HL-60/S4 (cell line): Measurements from ENCODE around the gene TGFBR2.

Experiments used
- in situ Hi-C: fragments of 300-500 bp; cut with MboI; formaldehyde crosslinking; loops from 2 replicates; pipeline ENCODE4 v1.14.3; 2022; ENCODE audit warnings: low sequenced_read_pairs

TGFBR2 gene

DNA sequence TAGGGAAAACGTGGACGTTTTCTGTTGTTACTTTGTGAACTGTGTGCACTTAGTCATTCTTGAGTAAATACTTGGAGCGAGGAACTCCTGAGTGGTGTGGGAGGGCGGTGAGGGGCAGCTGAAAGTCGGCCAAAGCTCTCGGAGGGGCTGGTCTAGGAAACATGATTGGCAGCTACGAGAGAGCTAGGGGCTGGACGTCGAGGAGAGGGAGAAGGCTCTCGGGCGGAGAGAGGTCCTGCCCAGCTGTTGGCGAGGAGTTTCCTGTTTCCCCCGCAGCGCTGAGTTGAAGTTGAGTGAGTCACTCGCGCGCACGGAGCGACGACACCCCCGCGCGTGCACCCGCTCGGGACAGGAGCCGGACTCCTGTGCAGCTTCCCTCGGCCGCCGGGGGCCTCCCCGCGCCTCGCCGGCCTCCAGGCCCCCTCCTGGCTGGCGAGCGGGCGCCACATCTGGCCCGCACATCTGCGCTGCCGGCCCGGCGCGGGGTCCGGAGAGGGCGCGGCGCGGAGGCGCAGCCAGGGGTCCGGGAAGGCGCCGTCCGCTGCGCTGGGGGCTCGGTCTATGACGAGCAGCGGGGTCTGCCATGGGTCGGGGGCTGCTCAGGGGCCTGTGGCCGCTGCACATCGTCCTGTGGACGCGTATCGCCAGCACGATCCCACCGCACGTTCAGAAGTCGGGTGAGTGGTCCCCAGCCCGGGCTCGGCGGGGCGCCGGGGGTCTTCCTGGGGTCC, at the start of gene TGFBR2:
TGFBR2 (plus strand) TSS at position 301 of the 731 bp plus-strand sequence; CDS start at position 584, 283 bp downstream.
- in situ Hi-C loops: no loop called here

DNA sequence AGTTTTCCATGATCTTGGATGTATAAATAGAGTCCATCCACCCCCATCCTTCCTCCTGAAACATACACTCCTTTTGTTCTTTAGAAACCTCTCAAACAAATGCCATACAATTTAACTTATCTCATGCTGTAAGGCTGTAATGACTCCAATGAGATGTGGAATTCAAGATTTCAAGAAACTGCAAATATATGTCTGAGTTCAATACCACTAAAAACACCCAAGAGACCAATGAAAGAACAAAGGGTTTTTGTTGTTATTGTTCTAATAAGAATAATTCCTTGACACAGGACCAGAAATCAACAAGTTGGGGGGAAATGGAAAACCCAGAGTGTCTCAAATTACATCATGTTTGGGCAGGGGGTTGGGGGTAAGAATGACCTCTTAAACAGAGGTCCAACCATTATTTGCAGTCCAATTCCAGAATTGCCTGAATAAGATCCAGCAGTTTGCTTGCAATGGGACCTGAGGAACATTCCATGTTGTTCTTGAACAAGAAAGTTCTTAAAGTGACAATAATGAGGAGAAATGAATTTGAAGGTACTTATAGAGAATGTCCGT, 48.6 kb upstream of the TGFBR2 start:
- in situ Hi-C loops: no loop called here

DNA sequence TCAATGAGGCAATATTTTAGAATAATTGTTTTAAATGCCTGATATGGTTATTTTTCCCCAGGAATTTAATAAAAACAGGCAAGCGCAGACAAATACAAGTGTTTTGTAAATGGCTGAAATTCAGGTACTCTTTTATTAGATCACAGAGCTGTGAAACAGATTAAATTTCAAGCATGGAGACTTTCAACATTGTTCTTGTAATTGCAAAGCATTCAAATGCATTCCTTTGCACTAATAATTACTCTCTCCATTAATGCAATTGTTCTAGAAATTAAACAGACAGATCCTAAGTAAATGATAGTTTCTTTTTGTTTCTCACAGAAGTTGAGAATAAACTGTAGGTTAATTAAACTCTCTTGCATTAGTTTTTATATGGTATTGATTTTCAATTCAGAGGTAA, 42.4 kb upstream of the TGFBR2 start:
- in situ Hi-C loops: no loop called here

DNA sequence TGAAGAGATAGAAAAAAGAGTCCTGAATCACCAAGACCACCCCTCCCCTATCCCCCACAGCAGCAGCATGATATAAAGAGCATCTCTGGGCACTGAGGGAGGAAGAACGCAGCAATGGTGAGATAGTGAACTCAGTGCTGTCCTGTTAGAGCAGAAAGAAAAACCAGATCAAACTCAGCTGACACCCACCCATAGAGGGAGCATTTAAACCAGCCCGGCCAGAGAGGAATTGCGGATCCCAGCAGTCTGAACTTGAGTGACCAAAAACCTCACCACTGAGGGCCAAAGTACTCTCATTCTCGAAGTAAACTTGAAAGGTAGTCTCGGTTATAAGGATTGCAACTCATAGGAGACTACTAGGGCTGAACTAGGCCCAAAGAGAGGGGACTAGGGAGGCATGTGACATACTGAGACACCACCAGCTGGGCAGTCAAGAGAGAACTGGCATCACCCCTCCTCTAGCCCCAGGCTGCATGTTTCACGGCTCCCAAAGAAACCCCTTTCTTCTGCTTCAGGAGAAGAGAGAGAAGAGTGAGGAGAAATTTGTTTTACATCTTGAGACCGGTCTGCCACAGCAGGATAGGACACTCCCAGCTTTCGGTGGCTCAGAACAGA, 39.2 kb upstream of the TGFBR2 start:
- in situ Hi-C loops: no loop called here

DNA sequence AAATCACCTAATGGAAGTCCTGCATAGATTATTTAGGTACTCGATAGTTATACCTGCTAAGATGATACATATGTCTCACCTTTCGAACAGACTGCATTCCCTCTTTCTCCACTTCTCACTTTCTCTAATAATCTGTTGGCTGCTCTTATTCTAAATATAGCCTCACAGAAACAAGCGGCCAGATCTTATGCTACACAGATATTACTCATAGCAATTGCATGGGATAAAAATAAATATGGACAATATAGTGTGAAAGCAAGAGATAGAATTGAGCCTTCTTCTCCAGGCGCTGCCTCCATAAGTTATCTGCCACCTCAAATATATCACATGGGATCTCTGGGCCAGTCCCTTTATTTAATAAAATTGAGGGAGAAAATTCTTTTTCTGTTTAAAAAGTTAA, 29.5 kb upstream of the TGFBR2 start:
- in situ Hi-C loops: no loop called here

DNA sequence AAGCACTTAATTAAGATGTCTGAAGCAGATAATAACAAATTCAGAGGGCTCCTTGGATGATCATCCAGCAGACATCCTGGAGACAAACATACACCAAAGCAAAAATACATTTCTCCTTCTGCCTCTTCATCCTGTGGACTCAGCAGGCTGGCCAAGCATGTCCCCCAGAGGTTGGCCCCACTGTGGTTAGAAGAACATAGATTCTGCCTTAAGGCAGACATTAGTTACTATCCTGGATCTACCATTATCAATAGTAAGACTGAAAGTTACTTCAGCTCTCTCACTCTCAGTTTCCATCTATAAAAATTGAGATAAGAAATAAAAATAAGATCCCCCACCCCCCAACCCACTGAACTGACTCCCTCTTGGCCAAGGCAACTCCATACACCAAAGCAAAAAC, 28.6 kb upstream of the TGFBR2 start:
- in situ Hi-C loops: no loop called here

DNA sequence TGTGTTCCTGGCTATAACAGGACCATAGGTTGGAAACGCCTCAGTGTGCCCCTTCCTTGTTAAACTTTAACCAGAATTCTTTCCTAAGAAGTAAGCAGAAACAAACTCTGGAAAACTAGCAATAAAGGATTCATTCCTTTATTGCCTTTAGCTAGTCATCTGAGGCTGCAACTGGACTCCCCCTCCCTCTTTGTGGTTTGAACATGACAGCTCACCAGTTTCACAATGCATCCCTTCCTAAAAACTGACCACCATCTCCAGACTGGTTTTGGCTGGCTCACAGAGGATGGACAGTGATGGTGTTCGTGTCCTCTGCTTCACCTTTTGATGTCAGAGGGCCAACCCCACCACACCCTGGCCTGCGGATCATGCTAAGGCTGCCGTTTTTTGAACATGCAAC, 27.9 kb upstream of the TGFBR2 start:
- in situ Hi-C loops: no loop called here

DNA sequence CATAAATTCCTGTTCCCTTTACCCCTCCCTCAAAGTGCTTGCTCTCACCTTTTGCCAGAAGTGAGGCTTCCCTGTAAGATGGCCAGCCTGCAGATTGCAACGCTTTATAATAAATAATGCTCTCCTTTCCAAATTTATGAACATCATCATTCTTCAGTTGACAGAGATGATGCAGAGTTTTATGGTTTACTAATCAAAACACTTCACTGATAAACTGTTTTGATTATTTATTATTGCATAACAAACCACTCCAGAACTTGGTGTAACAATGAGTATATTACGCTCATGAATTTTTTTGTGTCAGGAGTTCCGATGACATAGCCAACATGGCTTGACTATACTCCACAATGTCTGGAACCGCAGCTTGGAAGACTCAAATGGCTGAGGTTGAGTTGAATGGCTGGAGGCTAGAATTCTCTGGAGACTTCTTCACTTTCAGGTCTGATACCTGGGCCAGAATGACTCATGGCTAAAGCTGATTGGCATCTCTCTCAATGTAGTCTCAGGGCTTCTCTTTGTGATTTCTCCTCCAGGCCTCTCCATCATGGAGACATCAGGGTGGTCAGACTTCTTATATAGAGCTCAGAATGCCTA, 27.3 kb upstream of the TGFBR2 start:
- in situ Hi-C loops: no loop called here

DNA sequence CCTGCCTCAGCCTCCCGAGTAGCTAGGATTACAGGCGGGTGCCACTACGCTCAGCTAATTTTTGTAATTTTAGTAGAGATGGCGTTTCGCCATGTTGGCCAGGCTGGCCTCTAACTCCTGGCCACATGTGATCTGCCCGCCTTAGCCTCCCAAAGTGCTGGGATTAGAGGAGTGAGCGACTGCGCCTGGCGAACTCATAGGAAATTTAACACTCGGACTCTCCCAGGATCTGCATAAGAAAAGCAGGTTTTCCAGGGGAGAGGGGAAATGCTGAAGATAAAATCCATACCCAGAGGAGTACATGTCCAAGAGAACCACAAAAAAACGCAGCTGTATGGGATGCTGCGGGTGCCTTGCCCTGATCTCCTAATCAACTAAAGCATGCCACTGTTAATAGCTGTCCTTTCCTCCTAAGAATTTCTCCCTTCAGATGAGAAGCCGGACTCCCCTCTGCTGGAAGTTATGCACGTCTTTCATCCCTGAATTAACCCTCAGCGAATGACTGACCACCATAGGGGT, 25.3 kb upstream of the TGFBR2 start:
- in situ Hi-C loops: no loop called here

DNA sequence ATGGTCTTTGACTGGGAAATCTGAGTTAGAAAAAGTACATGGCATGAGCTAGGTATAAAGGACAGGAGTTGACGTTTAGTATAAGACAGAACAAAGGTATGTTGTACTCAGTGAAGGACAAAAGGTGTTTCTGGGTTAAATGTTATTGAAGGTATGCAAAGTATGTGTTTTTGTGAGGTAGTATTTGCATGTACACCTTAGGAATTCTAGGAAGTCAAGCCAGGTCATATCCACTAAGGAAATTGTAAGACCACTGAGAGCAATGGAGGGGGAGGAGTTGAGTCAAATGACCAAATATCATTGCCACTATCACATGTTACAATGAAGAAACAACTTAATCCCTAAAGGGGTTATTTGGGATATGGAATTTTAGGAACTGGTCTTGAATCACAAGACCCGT, 24.4 kb upstream of the TGFBR2 start:
- in situ Hi-C loops: no loop called here

DNA sequence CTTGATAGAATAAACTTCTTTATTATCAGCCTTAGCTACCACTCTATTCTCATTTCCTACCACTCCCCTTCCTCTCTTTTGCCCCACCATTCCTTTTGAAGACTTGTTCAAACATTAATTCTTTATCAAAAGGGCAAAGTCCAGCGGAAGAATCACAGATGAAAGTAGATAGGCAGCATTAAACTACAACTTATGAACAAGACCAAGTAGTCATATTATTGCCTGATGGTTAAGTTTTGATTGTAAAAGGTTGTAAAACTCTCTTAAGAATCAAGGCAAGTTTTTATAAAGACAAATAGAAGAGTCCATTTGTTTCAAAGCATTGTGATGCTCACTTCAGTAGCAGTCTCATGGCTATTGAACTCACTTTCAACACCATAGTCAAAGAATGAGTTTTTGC, 22.4 kb upstream of the TGFBR2 start:
- in situ Hi-C loops: no loop called here

DNA sequence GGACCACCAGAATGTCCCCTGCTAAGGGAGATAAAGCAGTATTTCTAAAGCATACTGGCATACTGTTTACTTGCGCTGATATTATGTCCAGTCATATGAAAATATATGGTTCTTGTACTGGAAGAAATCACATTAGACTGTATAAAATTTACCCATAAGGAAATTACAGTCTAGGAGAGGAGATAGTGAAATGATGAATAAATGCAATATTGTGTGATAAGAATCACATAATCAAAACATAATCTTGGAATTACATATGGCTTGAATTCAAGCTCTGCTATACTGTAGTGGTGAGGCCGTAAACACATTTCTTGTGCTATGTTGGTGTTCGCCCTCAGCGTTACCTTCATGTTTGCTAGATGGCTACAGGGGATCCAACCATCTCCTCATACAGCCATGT, 20.7 kb upstream of the TGFBR2 start:
- in situ Hi-C loops: no loop called here

DNA sequence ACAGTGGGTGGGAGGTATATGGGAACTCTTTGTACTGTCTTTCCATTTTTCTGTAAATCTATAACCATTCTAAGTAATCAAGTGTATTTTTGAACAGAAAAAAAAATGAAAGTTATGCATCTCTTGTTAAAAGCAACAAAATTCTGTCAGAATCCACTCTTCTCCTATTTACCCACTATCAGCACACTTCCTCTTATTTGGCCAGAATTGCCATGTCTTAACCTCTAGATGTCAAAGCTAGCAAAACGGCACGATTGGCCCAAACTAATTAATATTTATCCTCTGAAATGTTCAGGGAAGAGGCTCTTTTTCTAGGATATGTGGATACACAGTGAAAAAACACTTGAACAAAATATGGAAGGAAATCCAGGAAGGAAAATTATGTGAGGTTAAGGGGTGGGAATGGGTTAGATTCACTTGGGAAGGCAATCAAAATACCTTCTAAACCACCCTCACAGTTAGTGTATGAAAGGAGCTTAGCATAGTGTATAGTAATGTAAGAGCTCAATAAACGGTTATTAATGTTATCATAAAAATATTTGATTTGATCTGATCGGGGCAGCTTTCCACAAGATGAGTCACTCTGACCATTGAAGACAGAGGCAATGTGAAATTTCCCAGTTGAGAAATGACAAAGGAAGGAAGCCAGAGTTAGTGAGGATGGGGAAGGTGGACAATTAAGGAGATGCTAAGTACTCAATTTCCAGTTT, 20.1 kb upstream of the TGFBR2 start:
- in situ Hi-C loops: no loop called here

DNA sequence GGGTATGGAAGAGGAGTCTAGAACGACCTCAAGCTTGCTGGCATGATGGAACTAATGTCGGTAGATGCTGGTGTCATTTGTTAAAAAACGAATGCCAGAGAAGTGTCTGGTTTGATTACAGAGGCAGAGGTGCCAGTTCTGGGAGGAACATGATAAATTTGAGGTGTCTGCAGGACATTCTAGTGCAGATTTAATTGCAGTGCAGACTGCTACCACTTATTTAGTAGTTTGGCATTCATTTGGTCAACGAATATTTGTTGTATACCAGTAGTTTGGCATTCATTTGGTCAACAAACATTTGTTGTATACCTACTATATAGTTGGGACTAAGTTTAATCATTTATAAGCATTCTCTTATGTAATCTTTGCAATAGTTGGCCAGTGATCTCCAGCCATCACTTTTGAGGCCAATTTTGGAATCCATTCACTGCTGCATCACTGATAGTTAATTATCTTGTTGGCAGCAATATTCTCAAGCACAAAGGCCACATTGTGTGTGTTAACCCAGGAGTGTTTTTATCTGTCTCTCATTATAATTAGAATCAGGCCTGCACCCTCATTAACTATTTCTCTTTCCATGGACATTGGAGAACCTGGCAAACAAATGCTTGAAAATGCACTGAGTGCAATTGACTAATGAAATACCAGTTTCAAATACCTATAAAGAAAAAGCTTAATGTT, 19.5 kb upstream of the TGFBR2 start:
- in situ Hi-C loops: no loop called here

DNA sequence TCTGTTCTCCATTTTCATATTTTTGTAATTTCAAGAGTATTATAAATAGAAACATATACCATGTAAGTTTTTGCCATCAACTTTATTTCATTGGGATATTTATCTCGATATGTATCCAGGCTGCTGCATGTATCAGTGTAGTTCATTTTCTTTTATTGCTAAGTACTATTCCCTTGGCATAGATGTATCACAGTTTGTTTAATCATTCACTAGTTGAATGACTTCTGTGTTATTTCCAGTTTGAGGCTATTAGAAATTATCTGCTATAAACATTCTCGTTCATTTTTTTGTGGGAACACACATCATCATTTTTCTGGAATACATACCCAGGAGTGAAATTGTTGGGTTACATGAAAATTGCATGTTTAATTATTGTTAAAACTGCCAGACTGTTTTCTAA, 18.5 kb upstream of the TGFBR2 start:
- in situ Hi-C loops: no loop called here

DNA sequence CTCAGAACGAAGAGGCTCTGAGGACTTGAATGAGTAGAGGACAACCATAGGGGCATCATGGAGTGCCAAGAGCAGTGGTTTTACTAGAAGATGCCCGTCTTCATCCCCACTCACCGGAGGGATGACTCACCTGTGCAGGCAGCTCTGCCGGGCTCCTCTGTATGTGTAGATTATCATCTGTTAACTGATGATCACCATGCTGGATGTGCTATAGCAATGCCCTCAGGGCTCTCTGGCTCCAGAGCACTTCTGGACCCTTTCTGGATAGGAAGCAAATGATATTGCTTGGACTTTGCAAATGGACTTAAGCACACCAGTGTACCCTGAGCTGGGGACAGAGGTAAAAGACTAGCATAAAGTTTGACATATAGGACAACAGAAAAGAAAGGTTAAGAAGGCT, 10.2 kb upstream of the TGFBR2 start:
- in situ Hi-C loops: no loop called here

DNA sequence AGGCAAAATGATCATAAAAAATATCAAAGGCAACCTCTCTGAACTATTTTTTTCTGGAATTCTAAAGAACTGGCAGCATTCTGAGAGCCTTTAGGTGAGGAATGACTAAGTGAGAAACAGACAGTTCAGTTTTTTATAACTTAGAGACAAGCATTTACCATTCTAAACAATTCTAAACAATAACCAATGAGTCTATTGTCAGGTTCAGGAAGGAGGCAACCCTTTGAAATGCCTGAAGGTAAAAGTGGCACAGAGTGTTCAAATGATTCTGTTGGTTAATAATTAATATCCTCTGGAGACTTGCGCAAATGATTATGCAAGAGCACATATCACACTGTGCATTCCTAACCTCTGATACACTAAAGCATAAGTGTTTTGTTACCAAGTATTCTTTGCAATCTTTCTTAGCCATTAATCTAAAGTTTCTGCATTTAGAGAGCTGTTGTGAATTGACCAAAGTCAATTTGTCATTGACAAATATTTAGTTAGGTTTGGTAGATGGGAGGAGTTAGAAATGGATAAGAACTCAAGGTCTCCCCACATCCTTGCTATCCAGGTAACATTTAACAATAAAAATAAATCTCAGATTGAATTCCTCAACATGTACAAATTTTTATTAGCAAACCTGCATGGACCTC, 9.2 kb upstream of the TGFBR2 start:
- in situ Hi-C loops: no loop called here

DNA sequence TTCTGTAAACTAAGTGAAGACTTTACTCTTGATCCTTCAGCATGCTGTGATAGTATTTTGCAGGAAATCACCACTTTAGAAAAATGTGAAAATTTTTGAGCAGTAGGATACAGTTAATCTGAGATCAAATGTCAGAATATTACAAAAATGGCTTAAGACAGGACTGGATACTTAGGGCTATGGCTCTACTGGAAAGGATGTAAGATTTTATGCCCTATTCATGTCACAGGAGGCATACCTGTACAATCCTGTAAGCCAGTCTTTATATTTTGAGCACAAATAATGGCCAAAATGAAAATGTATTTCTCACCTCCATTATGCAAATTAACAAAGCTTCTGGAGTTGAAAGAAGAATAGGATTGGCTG, 8.6 kb upstream of the TGFBR2 start:
- in situ Hi-C loops: no loop called here

DNA sequence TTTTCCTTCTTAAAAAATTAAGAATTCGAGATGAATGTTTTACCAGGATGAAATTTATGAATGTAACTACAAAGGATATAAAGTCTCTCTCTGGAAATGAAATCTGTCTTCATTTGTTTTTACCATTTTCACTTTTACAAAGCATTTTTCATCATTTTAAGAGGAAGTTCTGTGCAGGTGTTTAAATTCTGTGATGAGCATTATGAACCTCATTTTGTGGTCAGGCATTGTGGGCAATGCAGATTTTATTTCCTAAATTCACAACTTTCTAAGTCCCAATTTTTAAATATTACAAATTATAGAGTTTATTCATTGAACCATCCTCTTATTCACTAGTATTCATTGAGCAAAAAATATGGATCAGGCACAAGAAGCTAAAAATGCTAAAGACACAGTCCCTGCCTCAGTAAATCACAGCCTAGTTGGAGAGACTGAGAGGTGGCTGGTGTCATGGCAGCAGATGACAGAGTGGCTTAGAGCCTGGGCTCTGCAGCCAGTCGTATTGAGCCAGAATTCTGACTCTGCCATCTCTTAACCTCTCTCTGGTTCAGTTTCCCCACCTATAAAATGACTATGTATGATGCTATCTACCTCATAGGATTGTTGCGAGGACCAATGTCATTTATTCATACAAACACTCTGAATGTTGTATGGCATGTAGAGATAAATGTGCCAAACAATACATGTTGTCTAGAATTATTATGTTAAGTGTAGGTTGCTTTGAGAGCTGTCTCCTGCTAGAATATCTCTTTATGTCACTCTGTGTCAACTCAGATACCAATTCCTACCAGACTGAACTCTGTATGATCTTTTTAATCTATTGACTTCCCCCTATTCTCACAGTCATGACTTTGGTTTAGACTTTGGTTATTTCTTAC, 7.5 kb upstream of the TGFBR2 start:
- in situ Hi-C loops: no loop called here
